SK-N-MC (cell line): ENCODE measurements around the gene COL8A2.

ENCODE experiments used
- EZH2 ChIP-seq: fragments of 200-600 bp; sonication (generic); IDR thresholded peaks from one replicate; pipeline ENCODE4 v1.6.1; 2017; ENCODE audit warnings: antibody characterized with exemption
- POLR2AphosphoS5 ChIP-seq: IDR thresholded peaks from 2 replicates; pipeline ENCODE4 v1.6.1; 2012; ENCODE audit warnings: mild to moderate bottlenecking, low read depth, low read length, borderline replicate concordance

DNA sequence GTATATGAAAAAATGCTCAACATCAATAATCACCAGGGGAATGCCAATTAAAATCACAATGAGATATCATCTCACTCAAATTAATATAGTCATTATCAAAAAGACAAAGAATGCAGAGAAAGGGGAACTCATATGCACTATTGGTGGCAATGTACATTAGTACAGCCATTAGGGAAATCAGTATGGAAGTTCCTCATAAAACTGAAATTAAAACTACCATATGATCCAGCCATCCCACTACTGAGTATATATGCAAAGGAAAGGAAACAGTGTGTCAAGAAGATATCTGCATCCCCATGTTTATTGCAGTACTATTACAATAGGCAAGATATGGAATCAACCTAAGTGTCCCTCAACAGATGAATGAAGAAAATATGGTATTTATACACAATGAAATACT is 73.2 kb downstream of the COL8A2 start:
- TF ChIP-seq EZH2 (no peak), POLR2AphosphoS5 (no peak)
